SH-SY5Y (cell line): ENCODE data around the gene EME2.

Experiments used
- GATA2 ChIP-seq: IDR thresholded peaks from 2 replicates; pipeline ENCODE4 v1.6.1; 2011; ENCODE audit warnings: mild to moderate bottlenecking, low read depth, low read length
- GATA3 ChIP-seq: IDR thresholded peaks from 2 replicates; pipeline ENCODE4 v1.6.1; 2011; ENCODE audit warnings: low read depth, mild to moderate bottlenecking, low read length, moderate library complexity

- no peak for TF ChIP-seq GATA3
- TF ChIP-seq GATA2: no peak
Measured at GRCh38 chr16:1820946-1821290, 48.3 kb downstream of the EME2 start.
